Measurements from ENCODE around the gene BMAL2. TPM values are rescaled to one million over a fixed set of nuclear protein-coding genes. Genes with fewer than 3 reads are reported as not detected.

The BMAL2 gene
- total RNA-seq, 2 experiments from 2014 or later = 10.9 to 13.2 TPM

DNA sequence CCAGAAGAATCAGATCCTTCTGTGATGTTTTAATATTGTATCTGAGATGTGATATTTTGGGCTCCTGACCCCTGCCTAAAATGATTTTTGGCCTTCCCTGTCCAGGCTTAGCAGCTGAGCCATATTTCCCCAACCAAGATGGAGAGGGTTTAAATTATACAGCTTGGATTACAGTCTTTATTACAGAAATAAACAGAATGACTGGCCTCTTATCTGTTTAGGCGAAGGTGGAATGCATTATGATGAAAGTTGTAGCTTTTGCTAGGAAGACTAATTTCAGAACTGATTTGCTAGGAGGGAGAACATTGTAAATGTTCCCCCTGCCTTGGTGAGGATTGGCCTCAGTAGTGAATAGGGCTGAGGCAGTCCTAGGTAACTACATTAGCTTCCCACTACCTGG, 23.3 kb downstream of the BMAL2 start:
- Mint-ChIP-seq H3K27ac (no peak overlapping the region), H3K36me3 (ENCODE audit: low read depth) (no peaks in the 10 kb centered on the region), H3K9me3 (ENCODE audit: low read depth) (no peaks in the 10 kb centered on the region), H3K4me3 (no peak overlapping the region), H3K27me3 (peaks cover 13% of the 10 kb centered on the region), H3K4me1 (no peaks in the 10 kb centered on the region)
- no peak for DNase-seq
- ATAC-seq = no peak
- CTCF ChIA-PET = interaction anchor here (0.6 to 1.2 kb wide), 3 partner anchors 13 to 253 kb away, joined by 3 to 6 read pairs (median 3); no protein-coding TSS in a partner anchor
- intact Hi-C loops (cut with DNase I, micrococcal nuclease) = no loop called here
- POLR2A ChIA-PET = no interaction called here

- Mint-ChIP-seq H3K27me3 (peaks cover 15% of the 10 kb centered on the region), H3K4me3 (no peak overlapping the region), H3K9me3 (ENCODE audit: low read depth) (peaks cover 2% of the 10 kb centered on the region), H3K4me1 (no peaks in the 10 kb centered on the region), H3K27ac (no peak overlapping the region), H3K36me3 (ENCODE audit: low read depth) (no peaks in the 10 kb centered on the region)
- ChIA-PET POLR2A (interaction anchor here (0.6 kb wide), 1 partner anchor 12 kb away, joined by 3 read pairs; no protein-coding TSS in a partner anchor), CTCF (interaction anchor here (0.9 kb wide), 1 partner anchor 25 kb away, joined by 3 read pairs; no protein-coding TSS in a partner anchor)
- DNase-seq (no peak), ATAC-seq (no peak)
- intact Hi-C loops (cut with DNase I, micrococcal nuclease) = no loop called here
These were observed 27.1 kb downstream of the BMAL2 start for GRCh38 chr12:27359578-27360340.

- H3K27ac Mint-ChIP-seq = no peak overlapping the region
- peaks cover 2% of the 10 kb centered on the region for H3K9me3 Mint-ChIP-seq (ENCODE audit: low read depth)
- peaks cover 15% of the 10 kb centered on the region for H3K27me3 Mint-ChIP-seq
- H3K36me3 Mint-ChIP-seq (ENCODE audit: low read depth) = no peaks in the 10 kb centered on the region
- DNase-seq (no peak), ATAC-seq (no peak)
- no peak overlapping the region for H3K4me3 Mint-ChIP-seq
- ChIA-PET CTCF (interaction anchor here (0.7 to 0.8 kb wide), 2 partner anchors 222 to 1425 kb away, joined by 3 to 5 read pairs; no protein-coding TSS in a partner anchor), POLR2A (no interaction called here)
- no peaks in the 10 kb centered on the region for H3K4me1 Mint-ChIP-seq
- intact Hi-C loops (cut with DNase I, micrococcal nuclease) = no loop called here
These were observed 28.7 kb downstream of the BMAL2 start for GRCh38 chr12:27361372-27361771.

DNA sequence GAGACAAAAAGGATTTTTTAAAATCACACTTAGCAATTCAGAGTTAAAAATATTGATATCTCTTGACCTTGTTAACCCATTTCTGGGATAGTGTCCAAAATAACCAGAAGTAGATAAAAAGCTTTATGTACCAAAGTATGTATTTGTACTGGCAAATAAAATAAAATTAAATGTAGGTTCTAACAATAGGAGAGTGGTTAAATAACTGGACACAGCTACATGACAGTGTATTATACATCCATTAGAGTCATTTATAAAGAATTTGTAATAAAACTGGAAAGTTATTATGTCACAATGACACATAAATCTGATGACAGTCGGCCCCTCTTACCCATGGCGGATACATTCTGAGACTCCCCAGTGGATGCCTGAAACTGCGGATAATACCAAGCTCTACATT, 34.0 kb downstream of the BMAL2 start:
- CTCF ChIA-PET = interaction anchor here (1.2 to 1.4 kb wide), 2 partner anchors 18 to 24 kb away, joined by 3 to 6 read pairs; no protein-coding TSS in a partner anchor
- POLR2A ChIA-PET = no interaction called here
- no peak for ATAC-seq
- DNase-seq = no peak
- Mint-ChIP-seq H3K4me3 (no peak overlapping the region), H3K36me3 (ENCODE audit: low read depth) (peaks cover 8% of the 10 kb centered on the region), H3K27ac (no peak overlapping the region), H3K27me3 (peaks cover 3% of the 10 kb centered on the region), H3K9me3 (ENCODE audit: low read depth) (peaks cover 2% of the 10 kb centered on the region), H3K4me1 (no peaks in the 10 kb centered on the region)
- intact Hi-C loops (cut with DNase I, micrococcal nuclease) = no loop called here

DNA sequence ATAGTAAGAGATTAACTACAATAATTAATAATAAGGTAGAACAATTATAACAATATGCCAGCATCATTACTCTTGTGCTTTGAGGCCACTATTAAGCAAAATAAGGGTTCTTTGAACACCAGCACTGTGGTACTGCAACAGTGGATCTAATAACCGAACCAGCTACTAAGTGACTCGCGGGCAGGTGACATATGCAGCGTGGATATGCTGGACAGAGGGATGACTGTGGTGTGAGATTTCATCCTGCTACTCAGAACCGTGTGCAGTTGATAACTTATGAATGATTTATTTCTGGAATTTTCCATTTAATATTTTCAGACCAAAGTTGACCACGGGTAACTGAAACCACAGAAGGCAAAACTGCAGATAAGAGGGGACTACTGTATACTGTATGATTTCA, 34.4 kb downstream of the BMAL2 start:
- peaks cover 9% of the 10 kb centered on the region for H3K36me3 Mint-ChIP-seq (ENCODE audit: low read depth)
- no peak overlapping the region for H3K4me3 Mint-ChIP-seq
- ChIA-PET CTCF (interaction anchor here (1.2 to 1.4 kb wide), 2 partner anchors 17 to 24 kb away, joined by 3 to 6 read pairs; no protein-coding TSS in a partner anchor), POLR2A (no interaction called here)
- no peaks in the 10 kb centered on the region for H3K4me1 Mint-ChIP-seq
- peaks cover 3% of the 10 kb centered on the region for H3K27me3 Mint-ChIP-seq
- ATAC-seq (no peak), DNase-seq (no peak)
- intact Hi-C loops (cut with DNase I, micrococcal nuclease) = no loop called here
- H3K9me3 Mint-ChIP-seq (ENCODE audit: low read depth) = peaks cover 2% of the 10 kb centered on the region
- no peak overlapping the region for H3K27ac Mint-ChIP-seq

DNA sequence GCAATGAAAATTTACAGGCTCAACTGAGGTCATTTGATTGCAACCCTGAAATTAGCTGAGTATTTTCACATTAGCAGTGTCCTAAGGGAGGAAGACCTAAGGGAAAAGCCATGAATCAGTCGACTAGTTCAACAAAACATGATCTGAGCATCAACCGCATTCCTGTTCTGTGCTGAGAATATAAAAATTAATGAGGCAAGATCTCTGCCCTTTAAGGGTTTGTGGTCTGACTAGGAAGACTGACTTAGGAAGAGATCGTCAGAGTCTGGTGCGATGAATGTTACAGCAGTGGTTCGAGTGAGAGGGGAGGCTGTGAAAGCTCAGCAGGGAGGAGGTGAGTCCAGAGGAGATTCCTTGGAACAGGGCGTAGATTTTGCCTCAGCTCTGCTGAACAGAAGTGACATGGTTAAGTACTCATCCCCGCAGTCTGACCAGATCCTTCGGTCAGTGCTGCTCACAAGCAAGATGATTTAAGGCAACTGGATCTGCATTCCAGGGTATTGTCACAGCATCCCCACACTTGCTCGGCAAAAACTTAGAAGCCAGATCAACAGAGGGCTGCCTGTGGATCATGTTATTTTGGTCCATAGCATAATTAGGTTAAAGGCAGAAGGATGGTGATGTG, 49.6 kb downstream of the BMAL2 start:
- DNase-seq (no peak), ATAC-seq (no peak)
- Mint-ChIP-seq H3K27ac (no peak overlapping the region), H3K36me3 (ENCODE audit: low read depth) (no peaks in the 10 kb centered on the region), H3K27me3 (no peaks in the 10 kb centered on the region), H3K4me3 (no peak overlapping the region), H3K4me1 (no peaks in the 10 kb centered on the region), H3K9me3 (ENCODE audit: low read depth) (no peaks in the 10 kb centered on the region)
- POLR2A ChIA-PET = no interaction called here
- intact Hi-C loops (cut with DNase I, micrococcal nuclease) = loop anchor here (5.0 kb wide), 2 partner anchors 50 to 360 kb away; partner anchors contain the start of genes BMAL2 (in 2 of the 2) and MED21 (in 1 of the 2)
- CTCF ChIA-PET = interaction anchor here (0.6 to 1.1 kb wide), 4 partner anchors 33 to 272 kb away, joined by 3 to 4 read pairs (median 3); no protein-coding TSS in a partner anchor

Other genes starting within 250 kb of the BMAL2 start
- gene STK38L, start 88.5 kb upstream of the BMAL2 start, total RNA-seq = 10 to 100 TPM; 24.9 to 30.4 TPM
- gene SMCO2, start 113.9 kb downstream of the BMAL2 start, total RNA-seq = under 1 TPM in 1 of 2 experiments, not detected in 1; 0.23 TPM
- gene PPFIBP1, start 191.4 kb downstream of the BMAL2 start, total RNA-seq = 10 to 100 TPM; 14.9 to 15.6 TPM